Measurements from ENCODE around the gene CCDC40. TPM values are rescaled to one million over a fixed set of nuclear protein-coding genes. Genes with fewer than 3 reads are reported as not detected.

CCDC40 gene
- total and polyA plus RNA-seq, 2 donors from 2014 or later: 5.1 to 22.6 TPM

- H3K4me1 ChIP-seq (ENCODE audit: control insufficient read depth in 2 of 3, insufficient read depth in 2 of 3, low read depth in 1 of 3, low read length in 3 of 3): peaks cover 0 to 3% (median 0%) of the 10 kb centered on the region in 3 donors
- no peak overlapping the region for H3K9ac ChIP-seq (ENCODE audit: low read length in 3 of 3)
- intact Hi-C loops (cut with DNase I): no loop called here
- no peak for TF ChIP-seq CTCF (IDR thresholded peaks at IDR 0.05; ENCODE audit: borderline replicate concordance, extremely low read depth, insufficient read depth)
- no peak for FAIRE-seq
- no peak overlapping the region for H3K27ac ChIP-seq (ENCODE audit: low read depth in 2 of 2, low read length in 2 of 2)
- peak in 1 of 5 donors; percentile 21 for DNase-seq
- H3K36me3 ChIP-seq (ENCODE audit: control insufficient read depth in 2 of 3, insufficient read depth in 3 of 3, low read length in 3 of 3): peaks cover 0 to 5% (median 0%) of the 10 kb centered on the region in 3 donors
- H3K4me3 ChIP-seq (ENCODE audit: low read length in 3 of 3): no peak overlapping the region
- H3K27me3 ChIP-seq (ENCODE audit: control insufficient read depth, insufficient read depth, low read length): no peaks in the 10 kb centered on the region
- H3K9me3 ChIP-seq (ENCODE audit: control insufficient read depth in 2 of 3, insufficient read depth in 1 of 3, low read length in 3 of 3): no peaks in the 10 kb centered on the region
Measured at GRCh38 chr17:80000136-80000535, 36.3 kb upstream of the CCDC40 start.

GRCh38 chr17:80000981-80001775 is 35.3 kb upstream of the CCDC40 start:
- H3K27ac ChIP-seq (ENCODE audit: low read depth in 2 of 2, low read length in 2 of 2): no peak overlapping the region
- H3K36me3 ChIP-seq (ENCODE audit: control insufficient read depth in 2 of 3, insufficient read depth in 3 of 3, low read length in 3 of 3): peaks cover 0 to 5% (median 0%) of the 10 kb centered on the region in 3 donors
- no peaks in the 10 kb centered on the region for H3K9me3 ChIP-seq (ENCODE audit: control insufficient read depth in 2 of 3, insufficient read depth in 1 of 3, low read length in 3 of 3)
- intact Hi-C loops (cut with DNase I): no loop called here
- peaks cover 0 to 6% (median 0%) of the 10 kb centered on the region in 3 donors for H3K4me1 ChIP-seq (ENCODE audit: control insufficient read depth in 2 of 3, insufficient read depth in 2 of 3, low read depth in 1 of 3, low read length in 3 of 3)
- TF ChIP-seq CTCF (IDR thresholded peaks at IDR 0.05; ENCODE audit: borderline replicate concordance, extremely low read depth, insufficient read depth): no peak
- no peak overlapping the region for H3K9ac ChIP-seq (ENCODE audit: low read length in 3 of 3)
- DNase-seq (peak in 1 of 5 donors; percentile 54), FAIRE-seq (no peak)
- no peak overlapping the region for H3K4me3 ChIP-seq (ENCODE audit: low read length in 3 of 3)
- H3K27me3 ChIP-seq (ENCODE audit: control insufficient read depth, insufficient read depth, low read length): no peaks in the 10 kb centered on the region

- Histone ChIP-seq H3K27me3 (ENCODE audit: control insufficient read depth, insufficient read depth, low read length) (no peaks in the 10 kb centered on the region), H3K4me1 (ENCODE audit: control insufficient read depth in 2 of 3, insufficient read depth in 2 of 3, low read depth in 1 of 3, low read length in 3 of 3) (peaks cover 0 to 9% (median 0%) of the 10 kb centered on the region in 3 donors), H3K9ac (ENCODE audit: low read length in 3 of 3) (no peak overlapping the region), H3K27ac (ENCODE audit: low read depth in 2 of 2, low read length in 2 of 2) (no peak overlapping the region), H3K9me3 (ENCODE audit: control insufficient read depth in 2 of 3, insufficient read depth in 1 of 3, low read length in 3 of 3) (no peaks in the 10 kb centered on the region), H3K36me3 (ENCODE audit: control insufficient read depth in 2 of 3, insufficient read depth in 3 of 3, low read length in 3 of 3) (peaks cover 0 to 5% (median 0%) of the 10 kb centered on the region in 3 donors), H3K4me3 (ENCODE audit: low read length in 3 of 3) (no peak overlapping the region)
- peak in 1 of 5 donors; percentile 73 for DNase-seq
- FAIRE-seq: no peak
- no peak for TF ChIP-seq CTCF (IDR thresholded peaks at IDR 0.05; ENCODE audit: borderline replicate concordance, extremely low read depth, insufficient read depth)
- intact Hi-C loops (cut with DNase I): no loop called here
Measured at GRCh38 chr17:80002070-80002641, 34.3 kb upstream of the CCDC40 start.

Data from kidney (tissue), 14 donors.